Measurements from ENCODE around the gene MICU1.
"Not testable (repeated sequence)": the region's sequence is repeated elsewhere in the genome, so short reads cannot be mapped to it uniquely, and the experiment has no call there.

Gene MICU1

GRCh38 chr10:72336259-72337038, 289.4 kb downstream of the MICU1 start:
- DNase-seq (ENCODE audit: low read depth), result no peak
- no peak overlapping the region for H3K4me3 ChIP-seq (ENCODE audit: low read depth, low read length)

- DNase-seq (ENCODE audit: low read depth), result peak; percentile 53
- no peak overlapping the region for H3K4me3 ChIP-seq (ENCODE audit: low read depth, low read length)
Observed at GRCh38 chr10:72335394-72336258, 290.3 kb downstream of the MICU1 start.

GRCh38 chr10:72334825-72335393, 291.0 kb downstream of the MICU1 start:
- peak; percentile 99 for DNase-seq (ENCODE audit: low read depth)
- H3K4me3 ChIP-seq (ENCODE audit: low read depth, low read length), result no peak overlapping the region

GRCh38 chr10:72334196-72334824, 291.6 kb downstream of the MICU1 start:
- peak; percentile 60 for DNase-seq (ENCODE audit: low read depth)
- H3K4me3 ChIP-seq (ENCODE audit: low read depth, low read length), result no peak overlapping the region

- no peak for DNase-seq (ENCODE audit: low read depth)
- no peak overlapping the region for H3K4me3 ChIP-seq (ENCODE audit: low read depth, low read length)
Observed at GRCh38 chr10:72333112-72334015, 292.5 kb downstream of the MICU1 start.

- H3K4me3 ChIP-seq (ENCODE audit: low read depth, low read length), result no peak overlapping the region
Observed at GRCh38 chr10:72332423-72333111, 293.3 kb downstream of the MICU1 start.

GRCh38 chr10:72331575-72332422, 294.1 kb downstream of the MICU1 start:
- no peak overlapping the region for H3K4me3 ChIP-seq (ENCODE audit: low read depth, low read length)
- DNase-seq (ENCODE audit: low read depth), result peak; percentile 86

More at GRCh38 chr10:72332423-72333111, 293.3 kb downstream of the MICU1 start:
- no peak for DNase-seq (ENCODE audit: low read depth)

- DNase-seq (ENCODE audit: low read depth), result no peak
Observed at GRCh38 chr10:72330069-72330426, 295.8 kb downstream of the MICU1 start.

GRCh38 chr10:72329290-72330068, 296.4 kb downstream of the MICU1 start:
- no peak for DNase-seq (ENCODE audit: low read depth)
- no peak overlapping the region for H3K4me3 ChIP-seq (ENCODE audit: low read depth, low read length)

More at GRCh38 chr10:72330069-72330426, 295.8 kb downstream of the MICU1 start:
- no peak overlapping the region for H3K4me3 ChIP-seq (ENCODE audit: low read depth, low read length)

- no peak for DNase-seq (ENCODE audit: low read depth)
- H3K4me3 ChIP-seq (ENCODE audit: low read depth, low read length), result no peak overlapping the region
Observed at GRCh38 chr10:72328829-72329204, 297.1 kb downstream of the MICU1 start.

- H3K4me3 ChIP-seq (ENCODE audit: low read depth, low read length), result no peak overlapping the region
- no peak for DNase-seq (ENCODE audit: low read depth)
Observed at GRCh38 chr10:72328045-72328828, 297.6 kb downstream of the MICU1 start.

- not testable (repeated sequence) for DNase-seq (ENCODE audit: low read depth); H3K4me3 ChIP-seq (ENCODE audit: low read depth, low read length)
Observed at GRCh38 chr10:72326665-72327603, 298.9 kb downstream of the MICU1 start.

GRCh38 chr10:72325243-72326175, 300.4 kb downstream of the MICU1 start:
- peak; percentile 77 for DNase-seq (ENCODE audit: low read depth)
- not testable (repeated sequence) for H3K4me3 ChIP-seq (ENCODE audit: low read depth, low read length)

GRCh38 chr10:72323771-72324191, 302.1 kb downstream of the MICU1 start:
- no peak for DNase-seq (ENCODE audit: low read depth)
- H3K4me3 ChIP-seq (ENCODE audit: low read depth, low read length), result no peak overlapping the region
